ENCODE results near the gene CDK6. TPM values are rescaled to one million over a fixed set of nuclear protein-coding genes. Genes with fewer than 3 reads are reported as not detected.
A peak's percentile ranks its signal among the peaks of the same experiment; 100 is the strongest.

The CDK6 gene
- total and polyA plus RNA-seq, 9 of the 15 experiments (the other 6 are each of a cell fraction or from before 2014, with no cell fraction given) = 7.6 to 109 (median 44.4) TPM

GRCh38 chr7:92598310-92598981 is 237.9 kb downstream of the CDK6 start:
- Histone ChIP-seq H3K9ac (ENCODE audit: insufficient read depth in 1 of 2, low read depth in 2 of 2, low read length in 2 of 2) (no peak overlapping the region), H3K79me2 (ENCODE audit: control insufficient read depth, insufficient read depth, low read length) (no peaks in the 10 kb centered on the region), H2AFZ (ENCODE audit: low read depth, low read length) (no peak overlapping the region), H3K27me3 (ENCODE audit: control insufficient read depth in 2 of 2, insufficient read depth in 2 of 2, low read length in 2 of 2) (peaks cover 0 to 4% of the 10 kb centered on the region in 2 experiments; a peak in 1 of 5 replicates), H3K27ac (ENCODE audit: extremely low read depth, low read depth, low read length) (no peak overlapping the region), H3K9me3 (replicated peaks; ENCODE audit: control insufficient read depth, insufficient read depth, low read depth, low read length) (no peaks in the 10 kb centered on the region), H3K4me2 (ENCODE audit: insufficient read depth, low read length) (no peak overlapping the region), H4K20me1 (replicated peaks; ENCODE audit: control insufficient read depth, insufficient read depth, low read length) (no peaks in the 10 kb centered on the region), H3K4me3 (no peak overlapping the region), H3K36me3 (ENCODE audit: control insufficient read depth, insufficient read depth, low read length) (no peaks in the 10 kb centered on the region), H3K9me1 (ENCODE audit: control insufficient read depth, insufficient read depth, low read length) (no peaks in the 10 kb centered on the region), H3K4me1 (replicated peaks in 1 of 2; ENCODE audit: control insufficient read depth in 2 of 2, insufficient read depth in 2 of 2, low read length in 2 of 2) (no peaks in the 10 kb centered on the region)
- DNase-seq (ENCODE audit: extremely low read depth in 1 of 4, low spot score in 3 of 4) (no peak), ATAC-seq (no peak), FAIRE-seq (no peak)
- CTCF ChIA-PET (ENCODE audit: low intra/inter-chr PET ratio) = interaction anchor here (0.6 kb wide), 1 partner anchor 1246 kb away, joined by 4 read pairs; no protein-coding TSS in a partner anchor
- no TSS peak for BruUV-seq (replicated peaks)
- in situ Hi-C loops (cut with MboI) (no loop called here), intact Hi-C loops (cut with micrococcal nuclease) (no loop called here)
- TF ChIP-seq KLF6 (CRISPR knock-in tag; IDR thresholded peaks at IDR 0.05; ENCODE audit: borderline replicate concordance) = no peak
- TF ChIP-seq MCM3 (IDR thresholded peaks at IDR 0.05) = peak; percentile 61; the same call in 1 of the 2 replicates
- no peak for TF ChIP-seq HINFP (tag; conservative IDR thresholded peaks at IDR 0.05; ENCODE audit: low read depth)
- POLR2A ChIA-PET = no interaction called here
- 0% methylated on average over 1 of the region's 1 CpG for WGBS (ENCODE audit: insufficient coverage, low coverage, missing lambda C conversion rate)

Data from K562 (cell line).